K562 (cell line): Measurements from ENCODE around the gene GPR108. TPM values are rescaled to one million over a fixed set of nuclear protein-coding genes. Genes with fewer than 3 reads are reported as not detected.
A peak's percentile ranks its signal among the peaks of the same experiment; 100 is the strongest.

Experiments used
- BRF1 ChIP-seq: IDR thresholded peaks from 3 replicates; pipeline ENCODE4 v1.6.1; 2011; ENCODE audit warnings: borderline replicate concordance, mild to moderate bottlenecking; ENCODE audit not compliant: insufficient read length; ENCODE audit errors: extremely low read depth
- CHCHD3 ChIP-seq: fragments of 250-450 bp; sonication (Bioruptor Pico); IDR thresholded peaks from 2 replicates; pipeline ENCODE4 v2.1.2; 2022; ENCODE audit warnings: mild to moderate bottlenecking
- CREB1 ChIP-seq, 2 experiments: sonication (generic) in 1 of 2; formaldehyde crosslinking in 1 of 2; IDR thresholded peaks; 2 replicates each; pipeline versions ENCODE4 v1.6.1 to v1.8.0; 2012 to 2022; ENCODE audit warnings: inconsistent platforms in 1 of 2, mild to moderate bottlenecking in 1 of 2, missing genetic modification reagents in 1 of 2, moderate library complexity in 1 of 2
- EP400 ChIP-seq: fragments of 450-650 bp; IDR thresholded peaks from 2 replicates; pipeline ENCODE4 v1.6.1; 2017; ENCODE audit warnings: antibody characterized with exemption, mild to moderate bottlenecking, moderate library complexity
- GATAD2A ChIP-seq: fragments of 450-650 bp; IDR thresholded peaks from 2 replicates; pipeline ENCODE4 v1.6.1; 2017
- KDM5B ChIP-seq: fragments of 200-600 bp; sonication (generic); IDR thresholded peaks from 2 replicates; pipeline ENCODE4 v1.6.1; 2012; ENCODE audit warnings: low read depth, mild to moderate bottlenecking, moderate library complexity, low read length, control low read depth, inconsistent platforms; ENCODE audit not compliant: insufficient replicate concordance
- NCOA6 ChIP-seq: fragments of 450-650 bp; IDR thresholded peaks from 2 replicates; pipeline ENCODE4 v1.6.1; 2017; ENCODE audit warnings: mild to moderate bottlenecking
- NFXL1 ChIP-seq: fragments of 450-650 bp; formaldehyde crosslinking; IDR thresholded peaks from 2 replicates; pipeline ENCODE4 v1.4.0; 2021; ENCODE audit warnings: mild to moderate bottlenecking
- NR3C1 ChIP-seq: sonication (generic); formaldehyde crosslinking; IDR thresholded peaks from 2 replicates; pipeline ENCODE4 v1.8.1; 2022; ENCODE audit warnings: missing genetic modification reagents
- PTTG1 ChIP-seq: fragments of 450-650 bp; IDR thresholded peaks from 2 replicates; pipeline ENCODE4 v1.6.1; 2016; ENCODE audit warnings: low read depth, mild to moderate bottlenecking, missing genetic modification characterization, missing compliant biosample characterization
- TBL1XR1 ChIP-seq, 2 experiments: IDR thresholded peaks; 2 replicates each; pipeline ENCODE4 v1.6.1; 2012; ENCODE audit warnings: improper control_type of control experiment in 2 of 2, low read length in 2 of 2, mild to moderate bottlenecking in 1 of 2
- USF2 ChIP-seq: sonication (generic); formaldehyde crosslinking; IDR thresholded peaks from 2 replicates; pipeline ENCODE4 v1.5.0; 2020; ENCODE audit warnings: missing genetic modification reagents
- ZFP30 ChIP-seq: fragments of 250-450 bp; sonication (Bioruptor Pico); IDR thresholded peaks from 2 replicates; pipeline ENCODE4 v1.8.0; 2022; ENCODE audit warnings: moderate library complexity, mild to moderate bottlenecking, inconsistent platforms, borderline replicate concordance
- ZNF133 ChIP-seq: fragments of 250-450 bp; sonication (Bioruptor Pico); IDR thresholded peaks from 2 replicates; pipeline ENCODE4 v1.4.0; 2020; ENCODE audit warnings: mild to moderate bottlenecking
- ZNF398 ChIP-seq: fragments of 250-450 bp; sonication (Bioruptor Pico); IDR thresholded peaks from 2 replicates; pipeline ENCODE4 v1.8.0; 2021; ENCODE audit warnings: moderate library complexity, mild to moderate bottlenecking, inconsistent platforms
- ZNF551 ChIP-seq: fragments of 250-450 bp; sonication (Bioruptor Pico); IDR thresholded peaks from 2 replicates; pipeline ENCODE4 v1.5.0; 2021; ENCODE audit warnings: mild to moderate bottlenecking, moderate library complexity
- ZNF830 ChIP-seq: fragments of 250-450 bp; sonication (Bioruptor Pico); IDR thresholded peaks from 2 replicates; pipeline ENCODE4 v1.5.0; 2021; ENCODE audit warnings: mild to moderate bottlenecking
- polyA plus RNA-seq, 8 experiments: library from polyadenylated mRNA; depleted of rRNA in 4 of 8; stranded (reverse) in 5 of 8; unstranded in 3 of 8; fragments of >200 nt; fragmentation: Nextera tagmentation in 2 of 8; fragmentation: Illumina TruSeq in 1 of 8; extraction: Ambion mirVana in 2 of 8; extraction: Trizol in 1 of 8; gene quantifications; 2 replicates each; pipeline versions ENCODE4 v1.2.1 to v1.2.3, GENCODE V29; 2011 to 2014; ENCODE audit warnings: inconsistent platforms in 1 of 8, missing spikeins in 1 of 8
- total RNA-seq, 7 experiments: library from RNA; depleted of rRNA in 6 of 7; stranded (reverse); fragments of >200 nt in 6 of 7; fragmentation: Illumina TruSeq in 2 of 7; extraction: Trizol in 2 of 7; gene quantifications; 2 replicates each; pipeline versions ENCODE4 v1.2.1 to v1.2.3, GENCODE V29; 2011 to 2021; ENCODE audit warnings: low replicate concordance in 1 of 7
- TF ChIP-seq, protein P1 (sequence below), 2 experiments: fragments of 450-650 bp; IDR thresholded peaks; 2 replicates each; pipeline ENCODE4 v1.6.1; 2016; ENCODE audit warnings: mild to moderate bottlenecking in 2 of 2, borderline replicate concordance in 1 of 2, low read depth in 1 of 2, moderate library complexity in 1 of 2

Gene GPR108
- total and polyA plus RNA-seq, 9 of the 15 experiments (the other 6 are each of a cell fraction or from before 2014, with no cell fraction given), result 2.4 to 33.2 (median 24.4) TPM

DNA sequence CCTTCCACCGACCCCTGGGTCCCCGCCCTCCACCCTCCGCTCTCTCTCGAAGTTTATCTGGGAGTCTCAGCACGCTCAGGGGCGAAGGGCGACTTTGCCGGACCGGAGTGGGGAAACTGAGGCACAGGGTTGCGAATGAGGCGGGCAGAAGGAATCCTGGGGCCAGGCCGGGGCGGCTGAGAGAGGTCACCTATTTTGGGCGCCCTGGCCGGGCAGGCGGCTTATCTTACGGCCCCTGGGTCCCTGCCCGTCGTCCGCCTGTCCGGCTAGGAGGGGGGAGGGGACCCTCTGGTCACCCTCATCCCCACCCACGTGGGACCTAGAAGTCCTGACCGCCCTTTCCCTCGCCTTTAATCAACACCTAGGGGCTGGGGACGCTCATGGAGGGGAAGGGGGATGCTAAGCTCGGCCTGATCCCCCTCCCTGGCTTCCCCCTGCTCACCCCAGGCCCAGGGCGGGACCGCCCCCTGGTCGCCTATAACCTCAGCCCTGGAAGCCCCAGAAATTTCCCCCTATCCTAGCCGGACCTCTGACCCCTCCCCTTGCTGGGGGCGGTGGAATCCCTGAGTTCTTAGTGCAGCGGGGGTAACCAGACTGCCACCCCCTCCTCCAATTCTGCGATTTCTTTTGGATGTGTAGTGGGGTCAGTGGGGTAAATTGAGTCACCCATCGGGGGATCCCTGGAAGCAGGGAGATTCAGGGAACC is 2.7 kb upstream of the GPR108 start (continued):
- TF ChIP-seq, protein P1, sequence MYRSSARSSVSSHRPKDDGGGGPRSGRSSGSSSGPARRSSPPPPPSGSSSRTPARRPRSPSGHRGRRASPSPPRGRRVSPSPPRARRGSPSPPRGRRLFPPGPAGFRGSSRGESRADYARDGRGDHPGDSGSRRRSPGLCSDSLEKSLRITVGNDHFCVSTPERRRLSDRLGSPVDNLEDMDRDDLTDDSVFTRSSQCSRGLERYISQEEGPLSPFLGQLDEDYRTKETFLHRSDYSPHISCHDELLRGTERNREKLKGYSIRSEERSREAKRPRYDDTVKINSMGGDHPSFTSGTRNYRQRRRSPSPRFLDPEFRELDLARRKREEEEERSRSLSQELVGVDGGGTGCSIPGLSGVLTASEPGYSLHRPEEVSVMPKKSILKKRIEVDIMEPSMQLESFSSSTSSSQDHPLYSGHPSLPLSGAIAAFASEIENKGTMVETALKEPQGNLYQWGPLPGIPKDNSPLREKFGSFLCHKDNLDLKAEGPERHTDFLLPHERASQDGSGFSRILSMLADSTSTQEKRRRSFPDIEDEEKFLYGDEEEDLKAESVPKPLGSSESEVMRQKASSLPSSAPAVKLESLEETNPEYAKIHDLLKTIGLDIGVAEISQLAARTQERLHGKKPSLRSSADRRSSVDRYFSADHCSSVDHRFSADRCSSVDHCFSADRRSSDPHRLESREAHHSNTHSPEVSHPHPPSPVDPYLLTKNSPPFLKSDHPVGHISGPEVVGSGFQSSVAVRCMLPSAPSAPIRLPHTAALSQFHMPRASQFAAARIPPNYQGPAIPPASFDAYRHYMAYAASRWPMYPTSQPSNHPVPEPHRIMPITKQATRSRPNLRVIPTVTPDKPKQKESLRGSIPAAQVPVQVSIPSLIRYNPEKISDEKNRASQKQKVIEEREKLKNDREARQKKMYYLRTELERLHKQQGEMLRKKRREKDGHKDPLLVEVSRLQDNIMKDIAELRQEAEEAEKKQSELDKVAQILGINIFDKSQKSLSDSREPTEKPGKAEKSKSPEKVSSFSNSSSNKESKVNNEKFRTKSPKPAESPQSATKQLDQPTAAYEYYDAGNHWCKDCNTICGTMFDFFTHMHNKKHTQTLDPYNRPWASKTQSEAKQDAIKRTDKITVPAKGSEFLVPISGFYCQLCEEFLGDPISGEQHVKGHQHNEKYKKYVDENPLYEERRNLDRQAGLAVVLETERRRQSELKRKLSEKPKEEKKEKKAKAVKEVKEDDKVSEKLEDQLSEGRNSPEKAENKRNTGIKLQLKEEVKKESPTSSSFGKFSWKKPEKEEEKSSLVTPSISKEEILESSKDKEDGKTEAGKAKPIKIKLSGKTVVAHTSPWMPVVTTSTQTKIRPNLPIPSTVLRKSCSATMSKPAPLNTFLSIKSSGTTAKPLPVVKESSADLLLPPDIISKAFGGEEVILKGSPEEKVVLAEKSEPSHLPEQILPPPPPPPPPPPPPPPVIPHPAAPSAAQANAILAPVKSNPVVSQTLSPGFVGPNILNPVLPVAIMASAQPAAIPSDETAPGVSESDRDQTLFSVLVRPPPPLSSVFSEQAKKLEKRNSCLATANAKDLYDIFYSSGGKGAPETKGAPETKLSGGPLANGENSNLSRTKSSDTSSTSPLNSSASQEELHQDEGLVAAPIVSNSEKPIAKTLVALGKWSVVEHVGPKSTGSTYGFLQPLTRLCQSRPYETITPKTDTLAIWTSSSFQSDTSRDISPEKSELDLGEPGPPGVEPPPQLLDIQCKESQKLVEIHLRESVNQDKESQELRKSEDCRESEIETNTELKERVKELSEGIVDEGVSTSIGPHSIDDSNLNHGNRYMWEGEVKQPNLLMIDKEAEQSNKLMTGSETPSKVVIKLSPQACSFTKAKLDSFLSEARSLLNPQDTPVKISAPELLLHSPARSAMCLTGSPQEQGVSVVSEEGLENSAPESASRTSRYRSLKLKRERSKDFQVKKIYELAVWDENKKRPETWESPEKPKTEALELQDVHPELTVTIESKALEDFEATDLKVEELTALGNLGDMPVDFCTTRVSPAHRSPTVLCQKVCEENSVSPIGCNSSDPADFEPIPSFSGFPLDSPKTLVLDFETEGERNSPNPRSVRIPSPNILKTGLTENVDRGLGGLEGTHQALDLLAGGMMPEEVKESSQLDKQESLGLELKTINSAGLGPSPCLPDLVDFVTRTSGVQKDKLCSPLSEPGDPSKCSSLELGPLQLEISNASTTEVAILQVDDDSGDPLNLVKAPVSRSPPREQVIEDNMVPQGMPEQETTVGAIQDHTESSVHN (IDR thresholded peaks at IDR 0.05; ENCODE audit: borderline replicate concordance in 1 of 2, low read depth in 1 of 2), result no peak
- no peak for TF ChIP-seq ZNF133
- no peak for TF ChIP-seq NR3C1
- no peak for TF ChIP-seq KDM5B
- TF ChIP-seq USF2 (CRISPR knock-in tag), result peak; percentile 56
- TF ChIP-seq PTTG1 (tag), result no peak
- TF ChIP-seq CREB1 (IDR thresholded peaks at IDR 0.05), result no peak
- TF ChIP-seq CREB1 (CRISPR knock-in tag; IDR thresholded peaks at IDR 0.05), result no peak
- no peak for TF ChIP-seq ZNF398 (CRISPR knock-in tag)
- no peak for TF ChIP-seq CHCHD3
- peak; percentile 72 for TF ChIP-seq EP400
- TF ChIP-seq NCOA6, result no peak
- TF ChIP-seq ZNF830 (CRISPR knock-in tag), result no peak; the same call in 1 of the 2 replicates
- TF ChIP-seq GATAD2A, result peak; percentile 90; the same call in 1 of the 2 replicates
- TF ChIP-seq ZNF551 (CRISPR knock-in tag), result no peak
- no peak for TF ChIP-seq TBL1XR1 (IDR thresholded peaks at IDR 0.05; ENCODE audit: low read length in 2 of 2)
- no peak for TF ChIP-seq ZFP30 (CRISPR knock-in tag)
- no peak for TF ChIP-seq BRF1
- TF ChIP-seq NFXL1, result no peak
